ENCODE measurements around the gene IL15. TPM values are rescaled to one million over a fixed set of nuclear protein-coding genes. Genes with fewer than 3 reads are reported as not detected.

IL15 gene
- total and polyA plus RNA-seq, 4 donors, result 0.93 to 2.0 (median 1.5) TPM

DNA sequence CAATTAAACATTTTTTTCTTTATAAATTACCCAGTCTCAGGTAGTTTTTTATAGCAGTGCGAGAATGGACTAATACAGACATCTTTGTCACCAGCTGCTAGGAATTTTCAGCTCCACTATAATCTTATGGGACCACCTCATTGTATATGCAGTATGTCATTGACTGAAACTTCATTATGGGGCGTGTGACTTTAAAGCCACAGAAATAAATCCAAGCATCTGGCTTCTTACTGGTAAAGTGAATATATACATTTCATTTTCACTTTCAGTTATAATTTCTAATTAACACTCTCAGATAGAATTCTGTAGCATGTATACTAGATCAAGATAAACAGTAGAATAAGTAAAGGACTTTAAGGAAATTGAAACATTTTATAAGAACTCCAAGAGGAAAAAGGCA lies 21.9 kb downstream of the IL15 start (continued):
- TF ChIP-seq TAF1 (conservative IDR thresholded peaks at IDR 0.05) (no peak), GABPA (IDR thresholded peaks at IDR 0.05 in 1 of 2, conservative IDR thresholded peaks at IDR 0.05 in 1 of 2) (no peak), FOXA1 (IDR thresholded peaks at IDR 0.05) (no peak)
- TF ChIP-seq, protein P1, sequence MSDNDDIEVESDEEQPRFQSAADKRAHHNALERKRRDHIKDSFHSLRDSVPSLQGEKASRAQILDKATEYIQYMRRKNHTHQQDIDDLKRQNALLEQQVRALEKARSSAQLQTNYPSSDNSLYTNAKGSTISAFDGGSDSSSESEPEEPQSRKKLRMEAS (IDR thresholded peaks at IDR 0.05), result no peak

DNA sequence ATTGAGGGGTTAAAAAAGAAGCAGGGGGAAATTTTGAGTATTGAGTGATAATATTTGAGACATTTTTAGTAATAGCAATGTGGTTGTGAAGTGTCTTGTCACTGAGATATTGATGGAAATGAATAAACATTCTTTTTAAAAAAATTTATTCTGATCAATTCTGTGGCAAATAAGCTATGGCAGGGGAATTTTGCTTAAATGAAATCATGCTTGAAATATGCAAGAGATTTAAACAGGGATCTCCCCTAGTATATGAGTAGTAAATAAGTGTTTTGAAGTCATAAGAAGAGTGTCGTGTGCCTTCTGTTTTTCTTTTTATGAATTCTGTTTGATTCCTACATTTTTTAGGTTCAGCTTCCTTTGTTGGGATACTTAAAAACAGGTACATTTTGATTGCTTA lies 23.2 kb downstream of the IL15 start:
- Histone ChIP-seq H3K4me3 (ENCODE audit: low read depth in 1 of 3, low read length in 3 of 3) (no peak overlapping the region), H3K36me3 (ENCODE audit: control insufficient read depth in 4 of 4, insufficient read depth in 3 of 4, low read depth in 1 of 4, low read length in 3 of 4) (no peaks in the 10 kb centered on the region), H3K9ac (ENCODE audit: low read depth in 1 of 2, low read length in 2 of 2) (no peak overlapping the region), H3K9me3 (ENCODE audit: control insufficient read depth in 4 of 4, low read length in 3 of 4) (no peaks in the 10 kb centered on the region), H3K27ac (ENCODE audit: low read depth in 1 of 2, low read length in 2 of 2) (no peak overlapping the region), H3K27me3 (ENCODE audit: control insufficient read depth in 4 of 4, insufficient read depth in 4 of 4, low read length in 3 of 4) (no peaks in the 10 kb centered on the region), H3K4me1 (ENCODE audit: control insufficient read depth in 4 of 4, insufficient read depth in 4 of 4, low read length in 3 of 4) (no peaks in the 10 kb centered on the region)
- TF ChIP-seq, protein P2, sequence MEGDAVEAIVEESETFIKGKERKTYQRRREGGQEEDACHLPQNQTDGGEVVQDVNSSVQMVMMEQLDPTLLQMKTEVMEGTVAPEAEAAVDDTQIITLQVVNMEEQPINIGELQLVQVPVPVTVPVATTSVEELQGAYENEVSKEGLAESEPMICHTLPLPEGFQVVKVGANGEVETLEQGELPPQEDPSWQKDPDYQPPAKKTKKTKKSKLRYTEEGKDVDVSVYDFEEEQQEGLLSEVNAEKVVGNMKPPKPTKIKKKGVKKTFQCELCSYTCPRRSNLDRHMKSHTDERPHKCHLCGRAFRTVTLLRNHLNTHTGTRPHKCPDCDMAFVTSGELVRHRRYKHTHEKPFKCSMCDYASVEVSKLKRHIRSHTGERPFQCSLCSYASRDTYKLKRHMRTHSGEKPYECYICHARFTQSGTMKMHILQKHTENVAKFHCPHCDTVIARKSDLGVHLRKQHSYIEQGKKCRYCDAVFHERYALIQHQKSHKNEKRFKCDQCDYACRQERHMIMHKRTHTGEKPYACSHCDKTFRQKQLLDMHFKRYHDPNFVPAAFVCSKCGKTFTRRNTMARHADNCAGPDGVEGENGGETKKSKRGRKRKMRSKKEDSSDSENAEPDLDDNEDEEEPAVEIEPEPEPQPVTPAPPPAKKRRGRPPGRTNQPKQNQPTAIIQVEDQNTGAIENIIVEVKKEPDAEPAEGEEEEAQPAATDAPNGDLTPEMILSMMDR (IDR thresholded peaks at IDR 0.05; ENCODE audit: low read depth, low read length, missing input control), result no peak
- TF ChIP-seq RAD21 (IDR thresholded peaks at IDR 0.05) (no peak), TAF1 (conservative IDR thresholded peaks at IDR 0.05) (no peak), NR2F2 (IDR thresholded peaks at IDR 0.05) (no peak), JUND (IDR thresholded peaks at IDR 0.05) (no peak)
- TF ChIP-seq, protein P3, sequence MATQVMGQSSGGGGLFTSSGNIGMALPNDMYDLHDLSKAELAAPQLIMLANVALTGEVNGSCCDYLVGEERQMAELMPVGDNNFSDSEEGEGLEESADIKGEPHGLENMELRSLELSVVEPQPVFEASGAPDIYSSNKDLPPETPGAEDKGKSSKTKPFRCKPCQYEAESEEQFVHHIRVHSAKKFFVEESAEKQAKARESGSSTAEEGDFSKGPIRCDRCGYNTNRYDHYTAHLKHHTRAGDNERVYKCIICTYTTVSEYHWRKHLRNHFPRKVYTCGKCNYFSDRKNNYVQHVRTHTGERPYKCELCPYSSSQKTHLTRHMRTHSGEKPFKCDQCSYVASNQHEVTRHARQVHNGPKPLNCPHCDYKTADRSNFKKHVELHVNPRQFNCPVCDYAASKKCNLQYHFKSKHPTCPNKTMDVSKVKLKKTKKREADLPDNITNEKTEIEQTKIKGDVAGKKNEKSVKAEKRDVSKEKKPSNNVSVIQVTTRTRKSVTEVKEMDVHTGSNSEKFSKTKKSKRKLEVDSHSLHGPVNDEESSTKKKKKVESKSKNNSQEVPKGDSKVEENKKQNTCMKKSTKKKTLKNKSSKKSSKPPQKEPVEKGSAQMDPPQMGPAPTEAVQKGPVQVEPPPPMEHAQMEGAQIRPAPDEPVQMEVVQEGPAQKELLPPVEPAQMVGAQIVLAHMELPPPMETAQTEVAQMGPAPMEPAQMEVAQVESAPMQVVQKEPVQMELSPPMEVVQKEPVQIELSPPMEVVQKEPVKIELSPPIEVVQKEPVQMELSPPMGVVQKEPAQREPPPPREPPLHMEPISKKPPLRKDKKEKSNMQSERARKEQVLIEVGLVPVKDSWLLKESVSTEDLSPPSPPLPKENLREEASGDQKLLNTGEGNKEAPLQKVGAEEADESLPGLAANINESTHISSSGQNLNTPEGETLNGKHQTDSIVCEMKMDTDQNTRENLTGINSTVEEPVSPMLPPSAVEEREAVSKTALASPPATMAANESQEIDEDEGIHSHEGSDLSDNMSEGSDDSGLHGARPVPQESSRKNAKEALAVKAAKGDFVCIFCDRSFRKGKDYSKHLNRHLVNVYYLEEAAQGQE (IDR thresholded peaks at IDR 0.05), result no peak
- no peak for DNase-seq (ENCODE audit: low spot score)
- WGBS, result 92% methylated on average over 1 of the region's 1 CpG

DNA sequence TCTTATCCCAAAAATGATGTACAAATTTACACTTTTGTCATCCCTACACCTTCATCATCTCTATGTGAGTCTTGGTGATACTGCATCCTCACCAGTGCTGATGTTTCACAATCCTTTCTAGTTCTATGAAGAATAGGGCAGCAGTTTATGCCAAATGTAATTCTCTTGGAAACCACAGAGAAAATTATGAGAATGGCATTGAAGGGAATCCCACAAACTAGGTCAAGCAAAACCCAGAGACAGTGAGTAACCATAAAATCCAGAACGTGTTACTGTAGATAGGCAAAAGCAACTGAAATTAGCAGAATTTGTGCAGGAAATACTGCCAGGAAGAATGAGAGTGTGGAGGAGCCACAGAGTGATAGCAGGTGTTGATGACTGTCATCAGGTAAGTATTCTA lies 24.5 kb downstream of the IL15 start:
- WGBS, result 82% methylated on average over 1 of the region's 1 CpG
- DNase-seq (ENCODE audit: low spot score), result no peak
- Histone ChIP-seq H3K27me3 (ENCODE audit: control insufficient read depth in 4 of 4, insufficient read depth in 4 of 4, low read length in 3 of 4) (no peaks in the 10 kb centered on the region), H3K27ac (ENCODE audit: low read depth in 1 of 2, low read length in 2 of 2) (no peak overlapping the region), H3K4me1 (ENCODE audit: control insufficient read depth in 4 of 4, insufficient read depth in 4 of 4, low read length in 3 of 4) (no peaks in the 10 kb centered on the region), H3K9me3 (ENCODE audit: control insufficient read depth in 4 of 4, low read length in 3 of 4) (no peaks in the 10 kb centered on the region), H3K9ac (ENCODE audit: low read depth in 1 of 2, low read length in 2 of 2) (no peak overlapping the region), H3K36me3 (ENCODE audit: control insufficient read depth in 4 of 4, insufficient read depth in 3 of 4, low read depth in 1 of 4, low read length in 3 of 4) (no peaks in the 10 kb centered on the region), H3K4me3 (ENCODE audit: low read depth in 1 of 3, low read length in 3 of 3) (no peak overlapping the region)
- TF ChIP-seq YY1 (IDR thresholded peaks at IDR 0.05) (no peak), RXRA (IDR thresholded peaks at IDR 0.05) (no peak), EGR1 (IDR thresholded peaks at IDR 0.05; ENCODE audit: low read depth in 2 of 2) (no peak), FOXA2 (IDR thresholded peaks at IDR 0.05) (no peak), FOXA1 (IDR thresholded peaks at IDR 0.05) (no peak), RAD21 (IDR thresholded peaks at IDR 0.05) (no peak), JUND (IDR thresholded peaks at IDR 0.05) (no peak), GABPA (IDR thresholded peaks at IDR 0.05 in 1 of 2, conservative IDR thresholded peaks at IDR 0.05 in 1 of 2) (no peak)
- TF ChIP-seq, protein P3 (IDR thresholded peaks at IDR 0.05), result no peak
- TF ChIP-seq, protein P1 (IDR thresholded peaks at IDR 0.05), result no peak
- TF ChIP-seq, protein P4, sequence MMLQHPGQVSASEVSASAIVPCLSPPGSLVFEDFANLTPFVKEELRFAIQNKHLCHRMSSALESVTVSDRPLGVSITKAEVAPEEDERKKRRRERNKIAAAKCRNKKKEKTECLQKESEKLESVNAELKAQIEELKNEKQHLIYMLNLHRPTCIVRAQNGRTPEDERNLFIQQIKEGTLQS (IDR thresholded peaks at IDR 0.05), result no peak
- TF ChIP-seq, protein P5, sequence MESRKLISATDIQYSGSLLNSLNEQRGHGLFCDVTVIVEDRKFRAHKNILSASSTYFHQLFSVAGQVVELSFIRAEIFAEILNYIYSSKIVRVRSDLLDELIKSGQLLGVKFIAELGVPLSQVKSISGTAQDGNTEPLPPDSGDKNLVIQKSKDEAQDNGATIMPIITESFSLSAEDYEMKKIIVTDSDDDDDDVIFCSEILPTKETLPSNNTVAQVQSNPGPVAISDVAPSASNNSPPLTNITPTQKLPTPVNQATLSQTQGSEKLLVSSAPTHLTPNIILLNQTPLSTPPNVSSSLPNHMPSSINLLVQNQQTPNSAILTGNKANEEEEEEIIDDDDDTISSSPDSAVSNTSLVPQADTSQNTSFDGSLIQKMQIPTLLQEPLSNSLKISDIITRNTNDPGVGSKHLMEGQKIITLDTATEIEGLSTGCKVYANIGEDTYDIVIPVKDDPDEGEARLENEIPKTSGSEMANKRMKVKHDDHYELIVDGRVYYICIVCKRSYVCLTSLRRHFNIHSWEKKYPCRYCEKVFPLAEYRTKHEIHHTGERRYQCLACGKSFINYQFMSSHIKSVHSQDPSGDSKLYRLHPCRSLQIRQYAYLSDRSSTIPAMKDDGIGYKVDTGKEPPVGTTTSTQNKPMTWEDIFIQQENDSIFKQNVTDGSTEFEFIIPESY (IDR thresholded peaks at IDR 0.05), result no peak
